ENCODE measurements around the gene PTPRA. TPM values are rescaled to one million over a fixed set of nuclear protein-coding genes. Genes with fewer than 3 reads are reported as not detected.
A peak's percentile ranks its signal among the peaks of the same experiment; 100 is the strongest.

Gene PTPRA
- total and polyA plus RNA-seq, 12 donors, result 8.9 to 37.3 (median 28.5) TPM

DNA sequence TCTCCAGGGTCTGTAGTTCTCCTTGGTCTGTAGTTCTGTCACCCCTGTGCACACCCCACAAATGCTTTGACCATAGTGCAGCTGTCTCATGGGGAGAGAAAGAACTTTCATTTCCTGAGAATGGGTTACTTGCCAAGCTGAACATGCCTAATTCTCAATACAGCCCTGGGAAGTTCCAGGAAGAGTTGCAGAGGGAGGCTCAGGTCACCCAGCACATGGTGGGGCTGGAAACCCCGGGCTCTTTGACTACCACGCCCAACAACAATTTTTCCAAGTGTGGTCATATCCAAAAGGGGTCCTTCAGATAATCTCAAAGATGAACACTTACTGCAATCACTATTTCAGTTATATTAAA, 2.2 kb upstream of the PTPRA start:
- peak overlapping the region in 1 of 10 donors; percentile 64 for H3K27ac ChIP-seq
- H3K27me3 ChIP-seq, result no peaks in the 10 kb centered on the region
- H3K9me3 ChIP-seq, result no peaks in the 10 kb centered on the region
- whole genome bisulfite sequencing, 2 donors, result 33 to 42% methylated on average over 2 of the region's 2 CpGs
- H3K4me1 ChIP-seq, result peaks cover 2 to 68% (median 40%) of the 10 kb centered on the region in 9 donors
- no peak for ATAC-seq
- no peak for DNase-seq
- intact Hi-C loops (cut with DNase I), result loop anchor here in 2 of 10 donors (10.0 kb wide), 2 partner anchors 114 to 134 kb away; no protein-coding TSS in a partner anchor
- TF ChIP-seq, protein P1, sequence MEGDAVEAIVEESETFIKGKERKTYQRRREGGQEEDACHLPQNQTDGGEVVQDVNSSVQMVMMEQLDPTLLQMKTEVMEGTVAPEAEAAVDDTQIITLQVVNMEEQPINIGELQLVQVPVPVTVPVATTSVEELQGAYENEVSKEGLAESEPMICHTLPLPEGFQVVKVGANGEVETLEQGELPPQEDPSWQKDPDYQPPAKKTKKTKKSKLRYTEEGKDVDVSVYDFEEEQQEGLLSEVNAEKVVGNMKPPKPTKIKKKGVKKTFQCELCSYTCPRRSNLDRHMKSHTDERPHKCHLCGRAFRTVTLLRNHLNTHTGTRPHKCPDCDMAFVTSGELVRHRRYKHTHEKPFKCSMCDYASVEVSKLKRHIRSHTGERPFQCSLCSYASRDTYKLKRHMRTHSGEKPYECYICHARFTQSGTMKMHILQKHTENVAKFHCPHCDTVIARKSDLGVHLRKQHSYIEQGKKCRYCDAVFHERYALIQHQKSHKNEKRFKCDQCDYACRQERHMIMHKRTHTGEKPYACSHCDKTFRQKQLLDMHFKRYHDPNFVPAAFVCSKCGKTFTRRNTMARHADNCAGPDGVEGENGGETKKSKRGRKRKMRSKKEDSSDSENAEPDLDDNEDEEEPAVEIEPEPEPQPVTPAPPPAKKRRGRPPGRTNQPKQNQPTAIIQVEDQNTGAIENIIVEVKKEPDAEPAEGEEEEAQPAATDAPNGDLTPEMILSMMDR (IDR thresholded peaks at IDR 0.05), result no peak
- H3K4me3 ChIP-seq, result no peak overlapping the region
- H3K36me3 ChIP-seq, result peaks cover 0 to 11% (median 3%) of the 10 kb centered on the region in 9 donors

DNA sequence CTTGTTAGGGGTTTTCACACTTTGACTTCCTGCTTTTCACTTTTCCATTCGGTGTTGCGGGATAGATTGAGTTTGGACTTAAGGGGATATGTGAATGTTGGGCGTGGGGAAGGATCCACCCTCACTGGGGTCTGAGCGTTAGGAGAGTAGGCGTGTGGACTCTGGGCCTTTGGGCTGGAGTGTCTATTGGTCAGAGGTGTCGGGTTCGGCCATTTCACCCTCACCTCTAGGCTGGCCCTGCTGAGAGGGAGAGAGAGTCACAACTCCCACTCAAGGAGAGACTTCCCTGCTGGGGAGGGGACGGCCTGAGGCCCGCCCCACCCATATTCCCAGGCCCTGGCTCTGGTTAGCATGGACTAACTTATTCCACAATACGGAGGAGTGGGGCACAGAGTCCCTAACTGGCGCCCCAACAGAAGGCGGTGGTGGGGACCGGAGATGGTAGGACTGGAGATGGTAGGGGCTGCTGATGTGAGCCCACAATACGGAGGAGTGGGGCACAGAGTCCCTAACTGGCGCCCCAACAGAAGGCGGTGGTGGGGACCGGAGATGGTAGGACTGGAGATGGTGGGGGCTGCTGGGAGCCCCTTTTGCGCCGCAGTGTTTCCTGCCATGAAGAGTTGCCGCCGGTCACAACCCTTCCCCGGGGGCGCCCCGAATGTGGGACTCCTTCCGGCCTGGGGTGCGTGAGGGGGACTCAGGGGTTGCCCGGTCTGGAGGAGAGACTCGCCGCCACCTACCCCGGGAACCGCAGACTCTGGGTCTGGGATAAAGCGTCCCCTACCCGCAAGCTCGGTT, 1.4 kb upstream of the PTPRA start:
- ATAC-seq, result peak; percentile 6 to 37 (median 24)
- intact Hi-C loops (cut with DNase I), result loop anchor here in 2 of 10 donors (10.0 kb wide), 2 partner anchors 113 to 133 kb away; no protein-coding TSS in a partner anchor

DNA sequence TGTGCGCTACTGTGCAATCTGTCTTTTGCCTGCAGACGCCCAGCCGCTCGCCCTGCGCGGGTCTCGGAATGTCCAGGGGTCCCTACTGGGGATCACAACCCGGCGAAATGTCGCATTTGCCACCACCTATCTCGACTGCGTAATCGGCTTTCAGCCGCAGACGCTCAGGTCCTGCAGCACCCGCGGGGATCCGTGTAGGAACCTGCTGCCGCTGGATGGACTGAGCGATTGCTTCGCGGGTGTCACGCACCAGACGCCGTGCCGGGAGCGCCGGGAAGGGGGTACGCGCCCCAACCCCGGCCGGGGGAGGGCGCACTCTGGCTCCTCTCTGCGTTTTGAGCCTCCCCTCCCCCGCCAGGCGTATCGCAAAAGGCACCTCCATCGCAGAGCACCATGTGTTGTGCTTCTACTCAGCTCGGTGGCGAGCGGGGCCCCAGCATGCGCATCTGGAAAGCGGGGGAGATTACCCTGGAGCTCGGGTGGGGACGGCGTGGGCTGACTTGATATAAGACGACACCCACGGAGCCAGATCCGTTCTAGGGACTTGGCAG, 747 bp upstream of the PTPRA start:
- H3K27ac ChIP-seq, result peak overlapping the region in 7 of 10 donors; percentile 81 to 90 (median 84)
- H3K36me3 ChIP-seq, result peaks cover 0 to 3% (median 0%) of the 10 kb centered on the region in 9 donors
- DNase-seq (peak; percentile 47 to 63), ATAC-seq (peak; percentile 29 to 80 (median 58))
- intact Hi-C loops (cut with DNase I), result loop anchor here in 2 of 10 donors (10.0 kb wide), 2 partner anchors 112 to 132 kb away; no protein-coding TSS in a partner anchor
- no peaks in the 10 kb centered on the region for H3K9me3 ChIP-seq
- peaks cover 2 to 61% (median 40%) of the 10 kb centered on the region in 9 donors for H3K4me1 ChIP-seq
- no peaks in the 10 kb centered on the region for H3K27me3 ChIP-seq
- 0 to 1% methylated on average over 49 of the region's 49 CpGs for WGBS, 2 donors
- peak overlapping the region; percentile 65 to 100 (median 91) for H3K4me3 ChIP-seq
- TF ChIP-seq, protein P1 (IDR thresholded peaks at IDR 0.05), result peak in 7 of 9 donors; percentile 18 to 44 (median 31)

More for the DNA sequence above, 1.4 kb upstream of the PTPRA start:
- DNase-seq, result no peak
- WGBS, 2 donors, result 23 to 26% methylated on average over 34 of the region's 34 CpGs
- Histone ChIP-seq H3K27ac (peak overlapping the region in 1 of 10 donors; percentile 82), H3K4me3 (peak overlapping the region; percentile 65 to 100 (median 91)), H3K9me3 (no peaks in the 10 kb centered on the region), H3K27me3 (no peaks in the 10 kb centered on the region), H3K36me3 (peaks cover 0 to 3% (median 0%) of the 10 kb centered on the region in 9 donors), H3K4me1 (peaks cover 2 to 65% (median 40%) of the 10 kb centered on the region in 9 donors)
- TF ChIP-seq, protein P1 (IDR thresholded peaks at IDR 0.05), result no peak

DNA sequence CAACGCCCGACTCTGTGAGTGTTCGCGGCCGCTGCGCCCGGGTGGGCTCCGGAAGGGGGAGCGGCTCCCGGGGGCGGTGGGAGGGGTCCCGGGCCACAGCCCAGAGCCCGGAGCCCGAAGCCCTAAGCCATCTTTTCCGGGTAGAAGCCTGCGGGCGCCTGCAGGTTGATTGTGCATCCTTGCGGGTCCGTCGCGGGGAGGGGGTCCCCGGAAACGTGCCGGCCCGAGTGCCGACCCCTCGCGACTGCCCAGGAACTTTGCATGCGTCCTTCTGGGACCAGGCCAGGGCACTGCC, 413 bp downstream of the PTPRA start:
- Histone ChIP-seq H3K27me3 (no peaks in the 10 kb centered on the region), H3K27ac (peak overlapping the region; percentile 68 to 93 (median 83)), H3K4me3 (peak overlapping the region; percentile 65 to 100 (median 91)), H3K36me3 (peaks cover 0 to 8% (median 0%) of the 10 kb centered on the region in 9 donors), H3K4me1 (peaks cover 2 to 68% (median 43%) of the 10 kb centered on the region in 9 donors), H3K9me3 (no peaks in the 10 kb centered on the region)
- DNase-seq, result peak; percentile 57 to 66
- peak in 5 of 8 donors; percentile 16 to 53 (median 41) for ATAC-seq
- intact Hi-C loops (cut with DNase I), result loop anchor here in 2 of 10 donors (10.0 kb wide), 2 partner anchors 111 to 131 kb away; no protein-coding TSS in a partner anchor
- TF ChIP-seq, protein P1 (IDR thresholded peaks at IDR 0.05), result no peak
- 0% methylated on average over 20 to 29 of the region's 29 CpGs for WGBS, 2 donors
